ENCODE results near the gene ZMYND10.
A peak's percentile ranks its signal among the peaks of the same experiment; 100 is the strongest.

The ZMYND10 gene

GRCh38 chr3:50331364-50331907, 14.1 kb downstream of the ZMYND10 start:
- ChIA-PET CTCF (interaction anchor here (1.0 kb wide), 1 partner anchor 136 kb away, joined by 3 read pairs; no protein-coding TSS in a partner anchor), POLR2A (interaction anchor here (1.1 kb wide), 1 partner anchor 22 kb away, joined by 5 read pairs; no protein-coding TSS in a partner anchor)
- TF ChIP-seq ELF4 (IDR thresholded peaks at IDR 0.05) (no peak), BHLHE40 (IDR thresholded peaks at IDR 0.05; ENCODE audit: borderline replicate concordance) (no peak), L3MBTL2 (conservative IDR thresholded peaks at IDR 0.05) (no peak), FOXM1 (IDR thresholded peaks at IDR 0.05; ENCODE audit: borderline replicate concordance) (no peak), PKNOX1 (IDR thresholded peaks at IDR 0.05) (no peak), FOXA1 (IDR thresholded peaks at IDR 0.05) (no peak), FOXK2 (IDR thresholded peaks at IDR 0.05) (no peak), CTBP1 (IDR thresholded peaks at IDR 0.05; ENCODE audit: borderline replicate concordance) (no peak)
- DNase-seq (ENCODE audit: extremely low spot score): no peak

GRCh38 chr3:50330330-50330729, 15.2 kb downstream of the ZMYND10 start:
- TF ChIP-seq LEF1 (IDR thresholded peaks at IDR 0.05; ENCODE audit: borderline replicate concordance) (no peak), ZNF384 (IDR thresholded peaks at IDR 0.05) (no peak), FOXA1 (IDR thresholded peaks at IDR 0.05) (no peak), ELF4 (IDR thresholded peaks at IDR 0.05) (no peak), SP1 (IDR thresholded peaks at IDR 0.05) (no peak), SUZ12 (IDR thresholded peaks at IDR 0.05) (no peak), CTBP1 (IDR thresholded peaks at IDR 0.05; ENCODE audit: borderline replicate concordance) (no peak), PKNOX1 (IDR thresholded peaks at IDR 0.05) (no peak), TARDBP (IDR thresholded peaks at IDR 0.05) (no peak), NFRKB (IDR thresholded peaks at IDR 0.05) (no peak), FOXM1 (IDR thresholded peaks at IDR 0.05; ENCODE audit: borderline replicate concordance) (no peak), FOXK2 (IDR thresholded peaks at IDR 0.05) (no peak), BHLHE40 (IDR thresholded peaks at IDR 0.05; ENCODE audit: borderline replicate concordance) (no peak), HDGF (IDR thresholded peaks at IDR 0.05; ENCODE audit: borderline replicate concordance) (no peak), ARNT (IDR thresholded peaks at IDR 0.05) (no peak), L3MBTL2 (conservative IDR thresholded peaks at IDR 0.05) (no peak)
- POLR2A ChIA-PET: no interaction called here
- CTCF ChIA-PET: no interaction called here
- no peak for DNase-seq (ENCODE audit: extremely low spot score)

GRCh38 chr3:50327943-50328691, 17.4 kb downstream of the ZMYND10 start, which contains the start of gene TUSC2:
TSS of gene TUSC2 (minus strand) at chr3:50328223. CDS start at chr3:50328099, 124 bp downstream.
- ChIA-PET CTCF (interaction anchor here (1.6 kb wide), 1 partner anchor 9 kb away, joined by 10 read pairs; no protein-coding TSS in a partner anchor), POLR2A (interaction anchor here (0.8 to 3.1 kb wide), 22 partner anchors 9 to 241 kb away, joined by 3 to 88 read pairs (median 4); partner anchors contain the start of genes CYB561D2, GNAI2, HEMK1 and HYAL3)
- TF ChIP-seq PKNOX1 (IDR thresholded peaks at IDR 0.05): peak; percentile 76; the same call in 1 of the 2 replicates
- TF ChIP-seq ARNT (IDR thresholded peaks at IDR 0.05): no peak
- TF ChIP-seq ELF4 (IDR thresholded peaks at IDR 0.05): peak; percentile 64
- DNase-seq (ENCODE audit: extremely low spot score): peak; percentile 95

GRCh38 chr3:50327129-50327528, 18.4 kb downstream of the ZMYND10 start:
- DNase-seq (ENCODE audit: extremely low spot score): no peak
- POLR2A ChIA-PET: interaction anchor here (0.9 to 3.1 kb wide), 16 partner anchors 9 to 133 kb away, joined by 3 to 88 read pairs (median 5); partner anchors contain the start of genes CYB561D2, GNAI2, HYAL3 and IFRD2
- TF ChIP-seq ELF4 (IDR thresholded peaks at IDR 0.05): no peak
- TF ChIP-seq LEF1 (IDR thresholded peaks at IDR 0.05; ENCODE audit: borderline replicate concordance): no peak
- TF ChIP-seq FOXA1 (IDR thresholded peaks at IDR 0.05): no peak
- no peak for TF ChIP-seq CTBP1 (IDR thresholded peaks at IDR 0.05; ENCODE audit: borderline replicate concordance)
- TF ChIP-seq ZNF384 (IDR thresholded peaks at IDR 0.05): no peak
- no peak for TF ChIP-seq PKNOX1 (IDR thresholded peaks at IDR 0.05)
- no peak for TF ChIP-seq SP1 (IDR thresholded peaks at IDR 0.05)
- CTCF ChIA-PET: no interaction called here

- no peak for DNase-seq (ENCODE audit: extremely low spot score)
- TF ChIP-seq ELF4 (IDR thresholded peaks at IDR 0.05): no peak
- TF ChIP-seq ZNF384 (IDR thresholded peaks at IDR 0.05): no peak
- TF ChIP-seq NFRKB (IDR thresholded peaks at IDR 0.05): no peak
- no peak for TF ChIP-seq SUZ12 (IDR thresholded peaks at IDR 0.05)
- TF ChIP-seq FOXA1 (IDR thresholded peaks at IDR 0.05): no peak
- no peak for TF ChIP-seq FOXK2 (IDR thresholded peaks at IDR 0.05)
- TF ChIP-seq TARDBP (IDR thresholded peaks at IDR 0.05): no peak
- no peak for TF ChIP-seq SP1 (IDR thresholded peaks at IDR 0.05)
- no peak for TF ChIP-seq BHLHE40 (IDR thresholded peaks at IDR 0.05; ENCODE audit: borderline replicate concordance)
- no peak for TF ChIP-seq L3MBTL2 (conservative IDR thresholded peaks at IDR 0.05)
- TF ChIP-seq HDGF (IDR thresholded peaks at IDR 0.05; ENCODE audit: borderline replicate concordance): no peak
- TF ChIP-seq LEF1 (IDR thresholded peaks at IDR 0.05; ENCODE audit: borderline replicate concordance): no peak
- TF ChIP-seq ARNT (IDR thresholded peaks at IDR 0.05): no peak
- no peak for TF ChIP-seq FOXM1 (IDR thresholded peaks at IDR 0.05; ENCODE audit: borderline replicate concordance)
- TF ChIP-seq CTBP1 (IDR thresholded peaks at IDR 0.05; ENCODE audit: borderline replicate concordance): no peak
- TF ChIP-seq PKNOX1 (IDR thresholded peaks at IDR 0.05): no peak
- ChIA-PET POLR2A (interaction anchor here (1.7 to 2.2 kb wide), 2 partner anchors 11 to 24 kb away, joined by 5 to 14 read pairs; partner anchors contain the start of genes CYB561D2 and NPRL2), CTCF (no interaction called here)
These were observed 19.4 kb downstream of the ZMYND10 start for GRCh38 chr3:50326182-50326541.

Measured in HEK293T (cell line).